Measurements from ENCODE around the gene FGFR2.

DNA sequence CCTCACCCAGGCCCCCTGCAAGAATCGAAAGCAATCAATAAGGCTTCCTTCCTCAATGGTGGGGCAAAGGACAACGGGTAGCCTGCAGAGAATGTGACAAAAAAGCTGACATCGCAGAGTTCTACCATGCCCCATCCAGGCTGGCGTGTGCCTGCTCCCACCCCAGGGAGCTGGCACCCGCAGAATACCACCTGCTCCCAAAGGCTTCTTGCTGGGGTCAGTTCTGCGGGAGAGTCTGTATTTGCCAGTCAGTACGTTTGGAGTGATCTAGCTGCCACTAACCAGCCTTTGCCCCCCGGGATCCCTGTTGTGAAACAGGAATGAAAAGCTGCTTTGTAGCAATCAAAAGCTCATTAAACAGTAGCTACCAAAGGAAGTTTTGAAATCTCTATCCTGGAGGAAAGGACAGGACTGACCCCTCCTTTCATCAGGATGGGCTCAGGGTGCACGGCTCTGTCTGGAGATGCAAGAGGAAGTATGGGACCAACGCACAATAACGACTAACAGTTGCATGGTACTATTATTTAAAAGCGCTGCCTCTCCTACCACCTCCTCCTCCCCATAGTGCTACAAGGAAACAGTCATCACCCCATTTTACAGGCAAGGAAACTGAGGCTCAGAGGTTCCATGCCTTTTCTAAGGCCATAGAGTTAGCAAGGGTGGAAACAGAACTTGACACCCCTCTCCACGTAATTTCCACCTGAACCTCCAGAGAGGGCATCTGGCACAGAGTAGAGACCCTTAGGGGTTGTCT is 67.0 kb downstream of the FGFR2 start:
- TF ChIP-seq CTCF (IDR thresholded peaks at IDR 0.05; ENCODE audit: low read depth, low read length, poor library complexity, severe bottlenecking) (no peak), EZH2phosphoT487 (IDR thresholded peaks at IDR 0.05; ENCODE audit: borderline replicate concordance, low read length) (no peak)
